ENCODE results near the gene IGSF9. TPM values are rescaled to one million over a fixed set of nuclear protein-coding genes. Genes with fewer than 3 reads are reported as not detected.

The IGSF9 gene
- total RNA-seq, 3 donors from 2014 or later, result 21.5 to 70.8 (median 25.9) TPM

GRCh38 chr1:159951016-159951415 is 5.6 kb upstream of the IGSF9 start:
- Histone ChIP-seq H3K4me3 (no peak overlapping the region), H3K4me1 (ENCODE audit: low read depth) (peaks cover 26% of the 10 kb centered on the region), H3K36me3 (ENCODE audit: low read depth) (no peaks in the 10 kb centered on the region), H3K9me3 (no peaks in the 10 kb centered on the region)
- ATAC-seq (no peak), DNase-seq (no peak)
- TF ChIP-seq CTCF (IDR thresholded peaks at IDR 0.05), result no peak
- intact Hi-C loops (cut with DNase I, micrococcal nuclease), result no loop called here

GRCh38 chr1:159949981-159950381 is 4.6 kb upstream of the IGSF9 start:
- no peak overlapping the region for H3K4me3 ChIP-seq
- H3K4me1 ChIP-seq (ENCODE audit: low read depth), result peaks cover 35% of the 10 kb centered on the region
- no peak for TF ChIP-seq CTCF (IDR thresholded peaks at IDR 0.05)
- no peaks in the 10 kb centered on the region for H3K9me3 ChIP-seq
- DNase-seq (no peak), ATAC-seq (no peak)
- H3K36me3 ChIP-seq (ENCODE audit: low read depth), result no peaks in the 10 kb centered on the region
- intact Hi-C loops (cut with DNase I, micrococcal nuclease), result no loop called here

- no peaks in the 10 kb centered on the region for H3K36me3 ChIP-seq (ENCODE audit: low read depth)
- peak in 2 of 3 donors; percentile 27 to 65 for DNase-seq
- no peak overlapping the region for H3K4me3 ChIP-seq
- peak; percentile 24 for ATAC-seq
- intact Hi-C loops (cut with DNase I, micrococcal nuclease), result no loop called here
- no peak for TF ChIP-seq CTCF (IDR thresholded peaks at IDR 0.05)
- H3K4me1 ChIP-seq (ENCODE audit: low read depth), result peaks cover 40% of the 10 kb centered on the region
- H3K9me3 ChIP-seq, result no peaks in the 10 kb centered on the region
These were observed 3.7 kb upstream of the IGSF9 start for GRCh38 chr1:159949123-159949522.

- Histone ChIP-seq H3K4me3 (no peak overlapping the region), H3K4me1 (ENCODE audit: low read depth) (peaks cover 40% of the 10 kb centered on the region), H3K9me3 (no peaks in the 10 kb centered on the region), H3K36me3 (ENCODE audit: low read depth) (no peaks in the 10 kb centered on the region)
- ATAC-seq (no peak), DNase-seq (no peak)
- intact Hi-C loops (cut with DNase I, micrococcal nuclease), result no loop called here
- TF ChIP-seq CTCF (IDR thresholded peaks at IDR 0.05), result no peak
These were observed 2.5 kb upstream of the IGSF9 start for GRCh38 chr1:159947942-159948341.

GRCh38 chr1:159946242-159947187 is 1.1 kb upstream of the IGSF9 start:
- intact Hi-C loops (cut with DNase I, micrococcal nuclease), result no loop called here
- DNase-seq, result no peak
- no peak for ATAC-seq

More at GRCh38 chr1:159946242-159947187, 1.1 kb upstream of the IGSF9 start:
- no peak for TF ChIP-seq CTCF (IDR thresholded peaks at IDR 0.05)
- H3K4me1 ChIP-seq (ENCODE audit: low read depth), result peaks cover 40% of the 10 kb centered on the region
- H3K4me3 ChIP-seq, result no peak overlapping the region
- no peaks in the 10 kb centered on the region for H3K36me3 ChIP-seq (ENCODE audit: low read depth)
- no peaks in the 10 kb centered on the region for H3K9me3 ChIP-seq

Data from mucosa of descending colon (tissue), 3 donors.